HG03520 (cell line): ENCODE measurements around the gene PRKCA.
"Not testable (repeated sequence)": the region's sequence is repeated elsewhere in the genome, so short reads cannot be mapped to it uniquely, and the experiment has no call there.

Experiments
- ATAC-seq: cut with Tn5 transposase; IDR thresholded peaks from one replicate; pipeline ENCODE4 v1.9.1; 2021; ENCODE audit warnings: mild to moderate bottlenecking, moderate library complexity; ENCODE audit not compliant: unreplicated experiment

Gene PRKCA

DNA sequence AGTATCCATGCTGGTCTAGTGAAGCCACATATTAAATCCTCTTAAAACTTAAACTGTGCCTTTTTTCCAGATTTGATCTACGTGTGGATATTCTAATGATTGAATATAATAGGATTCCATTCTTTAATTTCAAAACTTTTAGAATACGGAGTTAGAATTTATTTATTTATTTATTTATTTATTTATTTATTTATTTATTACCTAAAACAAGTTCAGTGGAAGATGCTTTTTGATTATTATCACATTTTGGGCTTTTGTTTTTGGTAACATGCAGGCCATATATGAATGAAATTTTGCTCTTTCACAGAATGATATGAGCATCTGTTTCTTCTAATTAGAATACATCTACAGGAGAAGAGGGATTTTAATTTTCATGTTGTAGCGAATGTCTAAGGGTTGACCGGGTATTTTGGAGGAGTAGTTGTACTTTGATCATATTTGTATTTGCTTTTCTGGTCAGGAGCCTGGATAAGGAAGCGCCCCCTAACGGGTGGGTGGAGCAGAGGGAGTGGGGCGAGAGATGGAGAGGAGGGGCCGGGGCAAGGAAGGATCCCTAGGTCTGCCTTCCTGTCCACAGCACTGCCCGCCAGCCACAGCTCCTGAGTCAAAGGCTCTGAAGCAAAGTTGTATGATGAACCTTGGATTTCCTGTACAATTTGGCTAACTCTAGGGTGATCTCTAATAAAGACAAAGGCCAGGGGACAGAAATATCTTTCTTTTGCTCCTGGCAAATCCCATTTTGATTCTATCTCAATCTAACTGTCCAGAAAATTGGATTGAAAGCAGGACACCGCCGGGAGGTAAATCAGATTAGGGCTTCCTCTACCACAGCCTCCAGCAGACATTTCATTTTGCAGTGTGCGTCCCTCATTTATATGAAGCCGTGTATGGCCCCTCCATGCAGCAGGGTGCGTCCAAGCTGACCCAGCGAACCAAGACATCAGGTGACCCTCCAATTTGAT is 149.1 kb downstream of the PRKCA start:
- no peak for ATAC-seq

DNA sequence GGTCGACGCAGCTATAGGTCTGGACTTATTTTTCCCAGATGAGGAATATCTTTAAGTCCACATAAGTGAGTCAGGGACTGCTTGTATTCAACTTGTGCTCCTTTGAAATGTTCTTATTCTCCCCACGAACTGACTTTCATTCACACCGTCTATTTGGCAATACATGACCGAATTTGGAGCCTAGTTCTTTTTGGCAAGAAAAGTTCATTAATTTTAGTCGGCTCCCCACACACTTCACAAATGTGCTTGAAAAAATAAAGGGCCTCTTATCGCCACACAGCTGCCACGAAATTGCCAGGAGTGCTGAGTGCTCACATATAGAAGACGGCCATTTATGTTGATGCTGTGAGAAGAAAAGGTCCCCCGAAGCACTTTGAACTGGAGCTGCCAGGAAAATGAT is 152.6 kb downstream of the PRKCA start:
- ATAC-seq, result no peak

DNA sequence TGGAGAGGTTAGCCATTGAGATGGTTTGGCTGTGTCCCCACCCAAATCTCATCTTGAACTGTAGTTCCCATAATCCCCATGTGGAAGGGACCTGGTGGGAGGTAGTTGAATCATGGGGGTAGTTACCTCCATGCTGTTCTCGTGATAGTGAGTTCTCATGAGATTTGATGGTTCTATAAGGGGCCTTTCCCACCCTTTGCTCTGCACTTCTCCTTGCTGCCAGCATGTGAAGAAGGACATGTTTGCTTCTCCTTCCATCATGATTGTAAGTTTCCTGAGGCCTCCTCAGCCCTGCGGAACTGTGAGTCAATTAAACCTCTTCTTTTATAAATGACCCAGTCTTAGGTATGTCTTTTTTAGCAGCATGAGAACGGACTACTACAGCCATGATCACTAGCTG is 155.1 kb downstream of the PRKCA start:
- ATAC-seq, result not testable (repeated sequence)

DNA sequence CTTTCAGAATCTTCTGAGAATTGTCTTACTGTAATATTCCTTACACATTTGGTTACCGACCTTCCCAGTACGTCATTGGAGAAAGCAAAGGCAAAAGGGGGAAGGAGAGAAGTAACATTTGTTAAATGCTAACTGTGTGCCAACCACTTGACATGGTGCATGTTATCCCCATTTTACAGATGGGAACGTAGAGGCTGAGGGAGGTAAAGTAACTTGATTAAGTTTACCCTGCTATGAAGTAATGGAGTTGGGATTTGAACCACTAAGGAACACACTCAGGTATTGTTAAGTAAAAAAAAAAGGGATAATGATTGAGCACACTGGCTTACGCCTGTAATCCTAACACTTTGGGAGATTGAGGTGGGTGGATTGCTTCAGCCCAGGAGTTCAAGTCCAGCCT is 156.4 kb downstream of the PRKCA start:
- ATAC-seq, result no peak

DNA sequence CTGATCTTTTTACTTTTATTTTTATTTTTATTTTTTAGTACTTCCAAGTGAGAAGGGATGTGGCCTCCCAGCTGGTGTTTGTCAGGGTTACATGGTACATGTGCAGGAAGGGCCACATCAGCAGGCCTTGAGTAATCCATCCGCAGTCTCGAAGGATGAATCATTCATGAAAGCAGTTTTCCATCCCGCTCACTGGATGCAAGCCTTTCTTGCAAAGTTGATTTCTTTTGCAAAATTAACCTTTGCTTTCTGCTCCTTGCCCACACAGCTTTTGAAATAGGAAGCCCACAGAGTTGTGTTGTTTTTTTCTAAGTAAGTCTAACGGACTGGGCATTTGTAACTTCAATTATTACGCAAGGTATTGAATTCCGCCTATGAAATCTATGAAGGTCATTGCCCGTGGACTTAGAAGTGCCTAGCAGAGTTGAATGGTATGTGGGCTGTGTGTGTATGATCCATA is 157.4 kb downstream of the PRKCA start:
- no peak for ATAC-seq

DNA sequence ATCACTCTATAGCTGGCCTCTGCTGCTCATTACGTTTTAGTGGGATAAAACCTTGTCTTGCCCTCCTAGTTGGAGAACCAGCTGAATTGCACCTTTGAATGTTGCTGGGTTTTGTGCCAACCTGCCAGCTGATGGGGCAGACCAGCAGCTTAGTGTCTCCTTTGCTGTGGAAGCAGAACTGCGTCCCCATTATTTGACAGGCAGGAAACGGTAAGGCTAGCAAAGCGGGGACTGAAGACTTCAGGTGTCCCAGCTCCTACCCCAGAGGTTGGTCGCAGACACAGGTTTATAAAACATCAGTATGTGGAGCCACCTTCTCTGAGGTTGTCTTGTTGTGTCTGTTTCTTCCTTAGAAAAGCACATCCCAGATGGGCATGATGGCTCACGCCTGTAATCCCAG is 158.1 kb downstream of the PRKCA start:
- ATAC-seq, result no peak

DNA sequence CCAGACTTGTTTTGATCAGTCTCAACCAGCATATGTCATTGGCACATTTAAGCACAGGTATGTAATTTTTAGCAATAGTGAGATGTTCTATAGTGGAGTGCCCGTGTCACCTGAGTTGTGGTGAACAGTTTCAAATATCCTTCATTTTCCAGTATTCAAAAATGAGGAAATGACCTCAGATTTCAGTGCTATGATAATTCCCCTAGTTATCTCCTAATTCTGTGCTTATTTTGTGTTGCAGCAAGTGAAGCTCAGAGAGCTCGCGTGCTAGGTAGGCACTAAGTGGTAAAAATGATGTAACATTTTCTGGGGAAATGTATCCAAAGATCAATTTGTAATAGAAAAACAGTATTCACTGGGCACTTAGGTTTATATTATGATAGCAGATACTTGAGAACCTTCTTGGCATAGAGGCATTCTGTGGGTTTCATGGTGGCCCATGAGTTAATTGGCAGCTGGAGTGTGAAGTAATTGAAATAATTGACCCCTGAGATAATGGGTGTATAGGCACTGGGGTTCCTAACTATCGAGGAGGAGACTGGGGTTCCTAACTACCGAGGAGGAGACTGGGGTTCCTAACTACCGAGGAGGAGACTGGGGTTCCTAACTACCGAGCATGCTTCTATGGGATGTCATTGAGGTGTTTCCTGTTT is 159.1 kb downstream of the PRKCA start:
- no peak for ATAC-seq

DNA sequence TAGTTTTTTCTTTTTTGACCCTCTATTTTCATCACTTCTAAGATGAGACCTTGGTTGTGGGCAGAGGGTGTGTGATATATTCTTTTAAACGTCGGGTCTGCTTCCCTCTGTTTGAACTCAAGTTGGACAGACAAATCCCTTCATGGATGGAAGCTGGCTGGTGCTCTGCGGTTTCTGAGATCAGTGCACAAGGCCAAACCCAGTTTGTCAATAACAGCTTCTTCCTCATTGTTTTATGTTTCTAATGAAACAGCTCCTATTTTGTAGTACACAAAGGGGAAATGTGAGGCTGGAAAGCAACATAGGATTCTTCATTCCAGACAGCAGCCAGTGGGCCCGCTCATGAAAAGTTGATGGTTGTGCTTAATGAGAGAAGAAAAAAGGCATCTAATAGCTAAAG is 159.6 kb downstream of the PRKCA start:
- ATAC-seq, result no peak

DNA sequence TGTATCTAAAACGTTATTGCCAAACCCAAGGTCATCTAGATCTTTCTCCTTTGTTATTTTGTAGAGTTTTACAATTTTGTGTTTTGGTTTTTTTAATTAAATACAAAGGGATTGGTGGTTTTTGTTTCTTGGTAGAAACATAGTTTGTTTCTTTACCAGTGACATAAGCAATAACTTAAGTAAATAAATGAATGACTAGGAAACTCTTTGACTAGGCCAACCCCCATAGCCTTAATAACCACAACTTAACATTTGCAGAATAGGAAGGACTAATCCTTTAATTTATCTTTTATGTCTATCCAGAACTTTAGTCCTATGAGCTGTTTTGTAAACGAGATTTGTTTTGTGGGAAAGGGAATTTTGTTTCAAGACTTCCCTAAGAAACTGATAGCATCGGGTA is 162.5 kb downstream of the PRKCA start:
- ATAC-seq, result no peak

DNA sequence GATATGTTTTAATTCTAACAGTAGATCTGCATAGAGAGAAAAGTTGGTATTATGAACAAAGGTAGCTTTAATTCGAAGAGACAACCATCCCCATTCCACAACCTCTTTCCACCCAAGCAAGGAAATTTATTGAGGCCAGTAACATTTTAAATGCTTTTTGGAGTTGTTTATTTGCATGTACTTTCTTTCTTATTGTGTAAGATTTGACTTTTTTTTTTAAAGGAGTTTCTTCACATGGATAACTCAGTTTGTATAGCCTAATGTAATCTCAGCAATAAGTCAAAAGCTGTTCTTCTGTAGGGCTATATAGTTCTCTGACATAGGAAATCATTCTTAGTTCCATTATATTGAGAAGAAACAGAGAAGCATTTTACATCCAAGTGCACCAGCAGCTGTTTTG is 163.3 kb downstream of the PRKCA start:
- ATAC-seq, result no peak

DNA sequence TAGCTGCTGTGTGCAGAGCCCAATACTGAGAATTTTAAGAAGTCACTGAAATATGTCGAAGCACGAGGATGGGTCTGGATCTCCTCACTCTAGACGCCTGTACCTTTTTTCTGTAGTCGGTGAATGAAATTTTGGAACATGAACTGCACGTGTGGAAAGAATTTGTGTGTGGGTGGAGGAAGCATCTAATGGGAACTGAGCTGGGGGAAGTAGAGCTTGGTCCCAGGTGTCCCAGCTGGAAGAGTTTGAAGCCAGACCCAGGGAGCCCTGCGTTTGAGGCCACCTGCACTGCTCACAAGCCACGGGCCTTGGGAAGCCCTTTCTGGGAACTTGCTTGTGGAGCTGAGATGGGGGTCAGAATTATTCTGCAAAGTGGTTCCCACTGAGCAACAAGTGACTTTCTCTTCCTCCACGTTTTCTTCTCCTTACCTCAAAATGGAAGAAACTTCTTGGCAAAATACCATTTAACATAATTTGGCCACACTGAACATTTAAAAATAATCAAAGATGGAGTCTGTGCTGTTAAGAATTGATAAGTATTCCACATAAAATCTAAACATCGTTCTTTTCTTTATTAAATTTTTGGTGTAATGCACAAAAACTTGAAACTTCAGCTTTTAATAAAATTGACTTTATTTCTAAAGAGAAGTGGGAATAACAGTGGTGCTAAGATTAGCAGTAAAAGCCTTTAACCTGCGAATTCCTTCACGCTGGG is 163.8 kb downstream of the PRKCA start:
- no peak for ATAC-seq

DNA sequence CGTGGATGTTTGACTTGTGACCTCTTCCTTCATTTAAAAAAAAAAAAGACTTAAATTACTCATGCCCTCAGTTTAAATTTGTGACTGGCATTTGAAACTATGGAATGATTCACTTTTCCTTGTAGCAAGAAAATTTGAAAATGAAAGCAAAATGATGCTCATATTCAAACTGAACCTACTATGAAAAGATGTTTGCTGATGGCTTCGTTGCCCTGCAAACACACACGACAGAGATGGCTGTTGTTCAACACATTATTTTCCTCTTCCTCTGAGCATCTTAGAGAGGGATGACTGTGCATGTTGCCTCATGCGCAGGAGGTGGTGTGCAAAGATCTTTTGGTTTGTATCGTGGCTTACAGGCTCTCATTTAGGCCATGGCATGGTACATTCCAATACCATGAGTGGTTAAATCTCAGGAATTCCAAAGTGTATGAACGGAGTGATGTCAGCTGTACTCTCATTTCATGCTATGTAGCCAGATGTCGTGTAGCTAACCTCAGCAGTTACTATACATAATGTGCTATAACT is 164.5 kb downstream of the PRKCA start:
- no peak for ATAC-seq

DNA sequence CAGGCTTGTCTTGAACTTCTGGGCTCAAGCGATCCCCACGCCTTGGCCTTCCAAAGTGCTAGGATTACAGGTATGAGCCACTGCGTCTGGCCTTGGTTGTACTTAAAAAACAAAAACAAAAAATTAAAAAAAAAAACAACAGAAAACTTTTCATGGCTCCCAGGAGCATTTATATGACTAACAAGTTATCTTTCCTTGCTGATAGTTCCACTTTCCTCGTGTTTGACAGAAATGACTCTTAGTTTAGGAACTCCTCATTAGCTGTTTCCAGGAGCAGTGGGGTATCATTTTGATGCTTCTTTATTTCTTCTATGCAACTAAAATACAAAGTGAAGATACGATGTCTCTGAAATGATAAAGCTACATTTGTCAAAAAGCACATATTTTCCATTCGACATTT is 165.4 kb downstream of the PRKCA start:
- ATAC-seq, result no peak

DNA sequence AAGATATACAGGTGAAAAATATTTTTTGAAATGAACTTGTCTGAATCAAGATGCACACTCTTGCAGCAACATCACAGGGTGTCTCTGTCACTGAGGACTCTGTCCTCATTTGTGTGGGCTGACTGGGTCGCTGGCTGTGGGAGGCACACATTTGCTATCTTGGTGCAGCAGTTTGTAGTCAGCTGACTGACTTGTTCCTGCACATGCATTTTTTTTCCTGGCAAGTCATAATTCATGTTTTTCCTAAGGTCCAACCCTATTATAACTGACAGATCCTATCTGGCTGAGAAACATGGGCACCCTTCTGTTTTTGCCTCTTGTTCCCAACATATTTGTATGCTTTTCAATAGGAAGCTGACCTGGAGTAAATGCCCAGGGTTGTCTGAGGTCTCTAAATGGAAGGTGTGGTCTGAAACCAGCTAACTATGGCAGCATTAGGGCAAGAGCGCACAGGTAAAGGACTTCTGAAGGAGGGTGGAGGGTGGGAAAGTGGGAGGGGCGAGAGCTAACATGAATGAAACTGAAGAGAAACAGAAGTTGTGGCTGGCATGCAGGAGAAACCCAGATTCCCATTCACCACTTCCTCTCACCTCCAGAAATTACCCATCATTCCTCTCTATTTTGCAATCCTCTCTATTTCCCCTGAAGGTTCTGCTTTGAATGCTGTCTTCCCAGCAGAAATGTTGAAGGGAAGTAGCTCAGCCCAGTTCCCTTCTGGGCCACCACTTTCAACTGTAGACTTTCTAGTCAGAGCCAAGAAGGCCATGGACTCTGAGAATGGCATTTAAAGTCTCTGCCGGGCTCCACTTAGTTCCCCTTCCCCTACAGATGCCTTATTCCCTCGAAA is 166.1 kb downstream of the PRKCA start:
- no peak for ATAC-seq

DNA sequence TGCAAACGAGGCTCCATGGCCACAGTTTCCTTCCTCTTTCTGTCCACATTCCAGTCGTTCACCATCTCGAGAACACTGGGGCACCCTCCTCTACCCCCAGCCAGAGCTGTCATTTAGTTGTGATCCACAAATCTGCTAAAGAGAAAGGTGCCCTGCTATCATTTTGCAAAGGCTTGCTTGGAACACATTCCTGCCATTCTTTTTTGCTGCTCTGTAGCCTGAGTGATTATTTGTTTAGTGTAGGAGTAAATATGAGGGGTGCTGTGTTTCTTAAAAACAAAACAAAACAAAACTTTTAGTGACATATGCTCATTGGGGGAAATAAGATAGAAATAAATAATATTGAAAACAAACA is 166.7 kb downstream of the PRKCA start:
- ATAC-seq, result no peak

DNA sequence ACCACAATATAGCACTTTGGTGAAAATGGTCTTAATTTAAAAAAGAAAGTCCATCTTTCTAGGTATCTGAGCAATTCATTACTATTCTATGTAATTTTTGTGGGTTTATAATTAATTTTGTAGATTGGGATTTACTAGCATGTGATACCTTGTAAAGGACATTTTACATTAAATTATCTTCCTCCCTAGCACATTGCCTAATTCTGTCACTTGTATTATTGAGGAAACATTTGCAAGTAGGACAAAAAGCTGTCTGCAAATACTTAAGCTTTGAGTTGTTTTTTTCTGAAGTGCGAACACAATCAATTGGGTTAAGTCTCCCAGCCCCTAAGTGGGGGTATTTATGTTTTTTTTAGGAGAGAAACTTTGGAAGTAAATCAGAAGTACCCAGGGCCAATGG is 167.0 kb downstream of the PRKCA start:
- ATAC-seq, result no peak

DNA sequence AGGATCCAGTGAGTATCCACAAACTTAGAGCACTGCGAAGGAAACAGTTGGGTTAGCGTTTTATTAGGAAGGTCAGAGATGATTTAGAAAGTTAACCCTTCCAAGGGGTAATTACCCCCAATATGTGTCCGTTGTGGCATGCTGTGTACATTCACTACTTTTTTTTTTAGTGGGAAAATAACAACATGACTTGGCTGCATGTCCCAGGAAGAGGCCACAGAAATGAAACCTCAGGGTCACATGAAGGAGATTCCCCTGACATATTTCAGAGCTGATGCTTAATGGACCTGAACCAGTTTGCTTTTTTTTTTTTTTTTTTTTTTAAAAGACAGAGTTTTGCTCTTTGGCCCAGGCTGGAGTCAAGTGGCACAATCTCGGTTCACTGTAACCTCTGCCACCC is 167.5 kb downstream of the PRKCA start:
- no peak for ATAC-seq

DNA sequence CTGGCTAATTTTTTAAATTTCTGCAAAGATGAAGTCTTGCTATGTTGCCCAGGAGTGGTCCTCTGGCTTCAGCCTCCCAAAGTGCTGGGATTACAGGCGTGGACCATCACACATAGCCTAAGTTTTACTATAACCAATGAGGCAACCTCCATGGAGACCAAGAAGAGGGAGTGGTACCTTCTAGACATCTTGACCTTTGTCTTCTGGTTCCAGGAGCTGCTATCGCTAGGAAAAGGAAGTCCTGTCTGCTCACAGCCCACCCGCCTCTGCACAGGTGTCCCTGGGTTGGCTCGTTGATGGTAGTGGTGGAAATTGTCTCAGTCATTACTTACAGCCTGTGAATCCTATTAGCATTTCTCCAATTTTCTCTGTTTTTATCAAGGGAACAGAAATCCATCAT is 169.7 kb downstream of the PRKCA start:
- ATAC-seq, result no peak

DNA sequence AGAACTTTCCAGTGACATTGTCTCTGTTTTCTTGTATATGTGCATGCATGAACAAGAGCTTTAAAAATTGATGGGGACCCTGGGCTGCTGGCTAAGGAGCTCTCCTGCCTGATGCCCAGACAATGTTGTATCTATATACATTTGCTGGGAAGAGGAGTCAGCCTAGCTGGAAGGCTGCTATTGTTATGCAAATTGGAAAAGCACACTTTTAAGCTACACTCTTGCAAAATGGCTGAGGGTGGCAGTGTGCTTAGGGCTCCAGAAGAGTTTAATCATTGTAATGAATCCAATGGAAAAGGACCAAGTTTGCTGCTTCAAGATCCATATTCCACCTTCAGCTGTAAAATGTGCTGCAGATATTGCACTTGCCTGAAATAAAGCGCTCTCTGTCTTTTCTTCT is 171.8 kb downstream of the PRKCA start:
- ATAC-seq, result no peak

DNA sequence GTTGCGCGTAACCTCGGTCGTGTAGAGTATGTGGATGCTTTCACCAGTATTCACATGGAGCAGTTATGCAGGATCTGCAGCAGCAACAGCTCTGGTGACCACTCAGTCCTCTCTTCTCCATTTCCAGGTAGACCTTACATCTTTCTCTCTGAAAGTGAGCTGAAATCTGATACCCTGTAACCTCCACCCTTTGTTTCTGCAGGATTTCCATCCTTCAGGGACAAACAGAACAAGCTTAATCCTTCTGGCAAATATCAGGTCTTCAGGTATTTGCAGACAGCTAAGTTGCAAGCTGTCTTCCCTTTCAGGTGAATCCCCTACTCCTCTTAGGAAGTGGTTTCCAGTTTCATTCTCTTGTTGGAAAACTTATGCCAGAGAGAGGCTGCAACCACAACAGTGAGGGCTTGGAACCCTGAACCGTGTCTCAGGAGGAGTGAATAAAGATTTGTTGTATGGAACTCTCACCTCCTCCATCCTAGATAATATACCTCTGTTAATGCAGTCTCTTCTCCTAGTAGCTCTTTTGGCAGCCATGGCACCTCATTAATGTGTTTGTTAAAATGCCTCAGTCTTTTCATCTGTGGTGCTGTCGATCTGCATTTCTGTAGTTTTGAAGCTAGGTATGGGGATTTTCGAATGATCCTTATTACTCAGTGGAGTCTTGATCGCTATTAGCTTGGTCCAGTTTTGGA is 172.5 kb downstream of the PRKCA start:
- ATAC-seq, result no peak
